IPS-18a (cell line): ENCODE results near the gene CFAP46.
"Not testable (repeated sequence)": the region's sequence is repeated elsewhere in the genome, so short reads cannot be mapped to it uniquely, and the experiment has no call there.

Experiments used
- H3K27ac ChIP-seq: one replicate; pipeline ENCODE4 v1.5.1; 2013; ENCODE audit warnings: low read length
- H3K27me3 ChIP-seq: one replicate; pipeline ENCODE4 v1.6.1; 2013; ENCODE audit warnings: mild to moderate bottlenecking, low read length; ENCODE audit not compliant: control insufficient read depth, insufficient read depth
- H3K36me3 ChIP-seq: one replicate; pipeline ENCODE4 v1.6.1; 2013; ENCODE audit warnings: low read depth, low read length; ENCODE audit not compliant: control insufficient read depth
- H3K4me1 ChIP-seq: one replicate; pipeline ENCODE4 v1.6.1; 2013; ENCODE audit warnings: low read depth, low read length; ENCODE audit not compliant: control insufficient read depth
- H3K4me3 ChIP-seq: one replicate; pipeline ENCODE4 v1.5.1; 2013; ENCODE audit warnings: low read length
- H3K9ac ChIP-seq: one replicate; pipeline ENCODE4 v1.6.1; 2013; ENCODE audit warnings: mild to moderate bottlenecking, low read length, moderate library complexity
- H3K9me3 ChIP-seq: one replicate; pipeline ENCODE4 v1.6.1; 2013; ENCODE audit warnings: low read depth, low read length; ENCODE audit not compliant: control insufficient read depth

The CFAP46 gene

GRCh38 chr10:132893090-132893489, 49.3 kb downstream of the CFAP46 start:
- no peaks in the 10 kb centered on the region for H3K36me3 ChIP-seq
- H3K4me1 ChIP-seq: peaks cover 37% of the 10 kb centered on the region
- no peak overlapping the region for H3K4me3 ChIP-seq
- no peak overlapping the region for H3K27ac ChIP-seq
- H3K9me3 ChIP-seq: no peaks in the 10 kb centered on the region
- H3K9ac ChIP-seq: no peak overlapping the region
- H3K27me3 ChIP-seq: no peaks in the 10 kb centered on the region

DNA sequence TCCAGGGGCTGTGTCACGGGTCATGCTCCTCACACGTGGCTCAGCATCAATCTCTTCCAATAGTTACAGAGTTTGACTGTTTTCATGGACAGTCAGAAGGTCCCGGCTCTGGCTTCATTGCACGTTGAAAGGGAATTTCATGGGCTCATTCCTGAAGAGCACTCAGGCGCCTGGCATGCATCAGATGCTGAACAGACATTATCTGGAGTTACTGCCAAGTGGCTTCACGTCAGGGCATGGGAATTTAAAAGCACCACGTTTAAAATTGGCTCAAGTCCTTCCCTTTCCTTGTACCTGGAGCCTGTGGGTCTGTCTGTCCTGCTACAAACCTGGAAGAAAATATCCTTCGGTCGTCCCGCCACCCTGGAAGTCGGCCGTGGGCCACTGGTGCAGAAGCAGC, 50.4 kb downstream of the CFAP46 start:
- peak overlapping the region; percentile 39 for H3K4me3 ChIP-seq
- H3K27ac ChIP-seq: no peak overlapping the region
- no peaks in the 10 kb centered on the region for H3K36me3 ChIP-seq
- peaks cover 37% of the 10 kb centered on the region for H3K4me1 ChIP-seq
- no peaks in the 10 kb centered on the region for H3K9me3 ChIP-seq
- H3K27me3 ChIP-seq: no peaks in the 10 kb centered on the region
- H3K9ac ChIP-seq: no peak overlapping the region

DNA sequence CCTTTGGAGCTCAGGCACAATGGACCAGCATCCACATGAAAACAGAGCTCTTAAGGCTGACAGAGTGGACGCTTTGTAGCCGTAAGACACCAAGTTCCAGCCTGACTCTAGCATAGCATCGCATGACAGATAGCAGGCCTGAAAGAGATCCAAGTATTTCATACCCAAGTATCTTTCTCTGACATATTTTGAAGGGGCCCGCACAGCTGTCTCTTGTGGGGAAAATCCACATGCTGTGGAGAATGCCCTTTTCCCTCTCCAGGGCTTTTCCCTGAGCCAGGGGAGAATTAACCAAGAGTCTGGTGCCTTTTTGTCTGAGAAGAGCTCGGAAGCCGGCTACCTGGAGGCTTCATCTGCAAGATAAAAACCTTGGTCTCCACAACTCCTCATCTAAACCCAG, 51.0 kb downstream of the CFAP46 start:
- Histone ChIP-seq H3K4me1 (peaks cover 37% of the 10 kb centered on the region), H3K27ac (no peak overlapping the region), H3K36me3 (no peaks in the 10 kb centered on the region), H3K4me3 (peak overlapping the region; percentile 39), H3K9me3 (no peaks in the 10 kb centered on the region), H3K27me3 (no peaks in the 10 kb centered on the region), H3K9ac (no peak overlapping the region)

DNA sequence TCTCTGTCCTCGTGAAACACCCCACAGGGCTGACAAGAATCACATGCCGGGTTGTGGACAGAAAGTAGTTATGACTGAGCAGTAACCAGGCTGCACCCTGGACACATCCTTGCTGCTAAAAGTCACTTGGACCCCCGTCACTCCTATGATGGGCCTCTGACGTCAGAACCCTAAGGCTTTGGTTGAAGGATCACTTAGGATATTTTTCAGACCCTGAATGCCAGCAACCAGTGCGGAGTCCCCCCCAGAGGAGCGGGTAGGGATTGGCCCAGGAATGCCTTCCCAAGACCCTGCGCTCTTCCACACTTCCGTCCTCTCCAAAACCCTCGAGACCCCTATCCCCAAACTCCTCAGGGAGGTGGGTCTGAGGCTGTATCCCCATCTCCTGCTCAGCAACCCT, 52.1 kb downstream of the CFAP46 start:
- Histone ChIP-seq H3K36me3 (no peaks in the 10 kb centered on the region), H3K4me1 (peaks cover 37% of the 10 kb centered on the region), H3K9ac (no peak overlapping the region), H3K27me3 (no peaks in the 10 kb centered on the region), H3K9me3 (no peaks in the 10 kb centered on the region), H3K4me3 (no peak overlapping the region), H3K27ac (no peak overlapping the region)

DNA sequence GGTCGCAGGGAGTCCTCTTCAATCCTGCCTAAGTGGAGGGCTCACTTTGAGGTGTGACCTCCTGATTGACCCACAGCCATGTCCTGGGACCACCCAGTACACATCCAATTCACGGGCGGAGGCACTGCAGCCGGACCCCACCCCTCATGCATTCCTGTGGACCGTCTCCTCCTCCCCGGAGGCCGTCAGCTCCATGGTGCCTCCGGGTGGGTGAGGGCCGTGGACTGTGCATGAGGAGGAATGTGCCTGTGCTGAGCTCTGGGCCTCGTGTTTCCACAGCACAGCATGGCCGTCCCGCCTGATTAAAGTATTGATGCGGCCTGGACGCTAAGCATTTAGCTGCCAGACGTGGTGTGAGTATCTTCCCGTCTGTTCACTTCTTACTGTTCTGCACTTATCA, 52.8 kb downstream of the CFAP46 start:
- H3K9ac ChIP-seq: no peak overlapping the region
- H3K4me3 ChIP-seq: no peak overlapping the region
- H3K27me3 ChIP-seq: no peaks in the 10 kb centered on the region
- peaks cover 37% of the 10 kb centered on the region for H3K4me1 ChIP-seq
- no peak overlapping the region for H3K27ac ChIP-seq
- no peaks in the 10 kb centered on the region for H3K9me3 ChIP-seq
- no peaks in the 10 kb centered on the region for H3K36me3 ChIP-seq

GRCh38 chr10:132888898-132889490, 53.4 kb downstream of the CFAP46 start:
- H3K4me3 ChIP-seq: no peak overlapping the region
- H3K4me1 ChIP-seq: peaks cover 35% of the 10 kb centered on the region
- no peaks in the 10 kb centered on the region for H3K9me3 ChIP-seq
- no peaks in the 10 kb centered on the region for H3K36me3 ChIP-seq
- no peak overlapping the region for H3K27ac ChIP-seq
- H3K9ac ChIP-seq: no peak overlapping the region
- no peaks in the 10 kb centered on the region for H3K27me3 ChIP-seq

GRCh38 chr10:132888446-132888845, 53.9 kb downstream of the CFAP46 start:
- not testable (repeated sequence) for H3K36me3 ChIP-seq, H3K9ac ChIP-seq, H3K27me3 ChIP-seq, H3K27ac ChIP-seq, H3K9me3 ChIP-seq, H3K4me3 ChIP-seq
- peaks cover 32% of the 10 kb centered on the region for H3K4me1 ChIP-seq

GRCh38 chr10:132886211-132887099, 55.9 kb downstream of the CFAP46 start:
- Histone ChIP-seq H3K9ac (no peak overlapping the region), H3K36me3 (no peaks in the 10 kb centered on the region), H3K4me1 (peaks cover 14% of the 10 kb centered on the region), H3K4me3 (no peak overlapping the region), H3K27me3 (no peaks in the 10 kb centered on the region), H3K9me3 (no peaks in the 10 kb centered on the region), H3K27ac (no peak overlapping the region)

DNA sequence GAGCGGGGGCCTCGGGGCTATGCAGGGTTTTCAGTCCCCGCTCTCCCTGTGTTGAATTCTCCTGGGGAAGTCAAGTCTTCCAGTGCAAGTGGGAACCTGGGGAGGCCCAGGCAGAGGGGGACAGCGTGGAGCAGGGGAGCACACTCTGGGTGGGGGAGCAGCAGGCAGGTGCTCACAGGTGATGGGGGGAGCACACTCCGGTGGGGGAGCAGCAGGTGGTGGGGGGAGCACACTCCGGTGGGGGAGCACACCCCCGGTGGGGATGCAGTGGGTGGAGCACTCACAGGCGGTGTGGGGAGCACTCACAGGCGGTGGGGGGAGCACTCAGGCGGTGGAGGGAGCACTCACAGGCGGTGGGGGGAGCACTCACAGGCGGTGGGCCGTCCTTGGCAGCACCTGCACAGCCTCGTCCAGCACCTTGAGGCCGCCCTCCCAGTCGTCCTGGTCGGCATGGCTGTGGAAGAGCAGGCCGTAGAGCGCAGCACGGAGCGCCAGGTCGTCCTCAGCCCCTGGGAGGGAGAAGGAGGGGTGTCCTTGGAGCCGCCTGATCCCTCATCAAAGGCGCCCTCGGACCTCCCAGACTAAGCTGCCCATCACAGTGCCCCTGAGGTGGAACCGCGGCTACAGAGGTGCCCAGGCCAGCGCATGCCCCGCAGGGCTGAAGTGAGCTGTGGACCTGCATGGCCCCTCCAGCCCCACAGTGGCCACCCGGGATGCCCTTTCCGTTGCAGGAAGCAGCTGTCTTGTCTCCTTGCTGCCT, 56.7 kb downstream of the CFAP46 start:
- Histone ChIP-seq H3K4me1 (peaks cover 5% of the 10 kb centered on the region), H3K4me3 (no peak overlapping the region), H3K9ac (no peak overlapping the region), H3K27ac (no peak overlapping the region), H3K36me3 (no peaks in the 10 kb centered on the region), H3K27me3 (no peaks in the 10 kb centered on the region), H3K9me3 (no peaks in the 10 kb centered on the region)

- H3K36me3 ChIP-seq: no peaks in the 10 kb centered on the region
- no peaks in the 10 kb centered on the region for H3K27me3 ChIP-seq
- H3K9me3 ChIP-seq: no peaks in the 10 kb centered on the region
- H3K9ac ChIP-seq: no peak overlapping the region
- no peaks in the 10 kb centered on the region for H3K4me1 ChIP-seq
- no peak overlapping the region for H3K27ac ChIP-seq
- H3K4me3 ChIP-seq: no peak overlapping the region
Measured at GRCh38 chr10:132884691-132885271, 57.6 kb downstream of the CFAP46 start.

GRCh38 chr10:132884041-132884440, 58.3 kb downstream of the CFAP46 start:
- H3K9me3 ChIP-seq: no peaks in the 10 kb centered on the region
- H3K27ac ChIP-seq: no peak overlapping the region
- H3K4me3 ChIP-seq: no peak overlapping the region
- no peak overlapping the region for H3K9ac ChIP-seq
- no peaks in the 10 kb centered on the region for H3K36me3 ChIP-seq
- H3K27me3 ChIP-seq: no peaks in the 10 kb centered on the region
- peaks cover 1% of the 10 kb centered on the region for H3K4me1 ChIP-seq
